ENCODE measurements around the gene BGN.
A peak's percentile ranks its signal among the peaks of the same experiment; 100 is the strongest.

The BGN gene

DNA sequence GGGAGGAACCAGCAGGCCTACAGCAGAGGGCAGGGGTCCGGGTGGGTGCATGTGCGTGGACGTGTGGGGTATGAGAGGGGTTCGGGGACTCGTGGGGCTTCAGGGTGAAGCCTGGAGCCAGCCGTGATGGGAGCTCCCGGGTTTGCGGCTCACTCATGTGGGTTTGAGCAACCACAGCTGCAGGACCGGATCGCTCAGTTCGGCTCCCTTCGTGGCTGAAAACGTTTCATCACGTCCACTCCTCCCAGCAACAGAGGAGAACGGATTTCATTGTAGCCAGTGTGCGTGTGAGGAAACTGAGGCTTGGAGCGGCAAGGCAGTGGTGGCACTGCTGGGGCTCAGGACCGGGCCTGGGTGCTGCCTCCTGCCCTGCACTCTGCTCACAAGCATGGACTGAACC, 10.6 kb downstream of the BGN start:
- TF ChIP-seq, protein P1, sequence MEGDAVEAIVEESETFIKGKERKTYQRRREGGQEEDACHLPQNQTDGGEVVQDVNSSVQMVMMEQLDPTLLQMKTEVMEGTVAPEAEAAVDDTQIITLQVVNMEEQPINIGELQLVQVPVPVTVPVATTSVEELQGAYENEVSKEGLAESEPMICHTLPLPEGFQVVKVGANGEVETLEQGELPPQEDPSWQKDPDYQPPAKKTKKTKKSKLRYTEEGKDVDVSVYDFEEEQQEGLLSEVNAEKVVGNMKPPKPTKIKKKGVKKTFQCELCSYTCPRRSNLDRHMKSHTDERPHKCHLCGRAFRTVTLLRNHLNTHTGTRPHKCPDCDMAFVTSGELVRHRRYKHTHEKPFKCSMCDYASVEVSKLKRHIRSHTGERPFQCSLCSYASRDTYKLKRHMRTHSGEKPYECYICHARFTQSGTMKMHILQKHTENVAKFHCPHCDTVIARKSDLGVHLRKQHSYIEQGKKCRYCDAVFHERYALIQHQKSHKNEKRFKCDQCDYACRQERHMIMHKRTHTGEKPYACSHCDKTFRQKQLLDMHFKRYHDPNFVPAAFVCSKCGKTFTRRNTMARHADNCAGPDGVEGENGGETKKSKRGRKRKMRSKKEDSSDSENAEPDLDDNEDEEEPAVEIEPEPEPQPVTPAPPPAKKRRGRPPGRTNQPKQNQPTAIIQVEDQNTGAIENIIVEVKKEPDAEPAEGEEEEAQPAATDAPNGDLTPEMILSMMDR (IDR thresholded peaks at IDR 0.05; ENCODE audit: control insufficient read depth, insufficient read depth, low read depth, low read length, missing control alignments) = no peak
- no peak overlapping the region for H3K4me3 ChIP-seq (ENCODE audit: control insufficient read depth, low read depth, low read length)
- DNase-seq (ENCODE audit: low read depth) = no peak

DNA sequence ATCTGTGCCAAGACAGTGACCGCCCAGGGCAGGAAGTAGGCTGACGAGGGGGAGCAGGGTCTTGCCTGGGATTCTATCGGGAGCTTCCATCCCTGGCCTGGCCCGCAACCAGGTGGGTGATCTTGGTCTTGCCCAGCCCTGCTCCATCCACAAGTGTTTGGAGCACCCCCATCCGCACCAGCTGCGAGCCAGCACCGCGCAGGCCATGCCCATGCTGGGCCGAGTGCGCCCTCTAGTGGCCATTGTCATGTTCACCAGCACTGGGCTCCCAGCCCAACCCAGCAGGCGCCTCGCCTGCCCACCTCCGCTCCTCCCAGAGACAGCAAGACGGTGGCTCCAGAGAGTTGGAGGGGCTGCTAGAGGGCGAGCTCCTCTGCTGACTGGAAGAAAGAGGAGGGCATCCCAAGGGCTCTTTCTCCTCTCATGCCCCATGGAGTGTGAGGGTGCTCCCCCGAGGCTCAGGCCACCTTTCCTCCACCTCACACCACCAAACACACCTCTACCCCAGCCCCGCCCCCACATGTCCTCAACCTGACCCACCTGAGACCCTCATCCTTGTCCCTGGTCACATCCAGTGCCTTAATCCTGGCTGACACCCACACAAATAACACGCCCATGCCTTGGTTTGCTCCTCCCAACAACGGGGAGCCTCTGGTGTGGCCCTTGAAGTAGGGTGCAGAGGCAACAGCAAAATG, 12.9 kb downstream of the BGN start:
- no peak for DNase-seq (ENCODE audit: low read depth)
- TF ChIP-seq, protein P1 (IDR thresholded peaks at IDR 0.05; ENCODE audit: control insufficient read depth, insufficient read depth, low read depth, low read length, missing control alignments) = peak; percentile 84
- H3K4me3 ChIP-seq (ENCODE audit: control insufficient read depth, low read depth, low read length) = no peak overlapping the region

DNA sequence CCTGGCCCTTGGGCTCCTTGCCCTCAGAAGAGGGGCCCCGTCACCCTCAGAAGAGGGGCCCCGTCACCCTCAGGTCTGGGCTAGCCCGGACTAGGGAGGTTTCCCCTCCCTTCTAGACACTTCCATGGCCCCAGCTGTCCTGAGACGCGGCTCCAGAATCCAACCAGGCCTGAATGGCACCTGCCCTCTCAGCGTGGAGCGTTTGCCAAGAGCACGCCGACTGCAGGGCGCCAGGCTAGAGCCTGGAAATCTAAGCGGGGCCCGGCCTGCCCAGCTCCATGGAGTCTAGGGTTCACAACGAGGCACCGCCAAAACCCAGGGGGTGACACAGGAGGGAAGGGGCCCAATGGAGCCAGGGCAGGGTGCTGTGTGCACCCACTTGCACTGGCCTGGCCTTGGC, 14.8 kb downstream of the BGN start:
- TF ChIP-seq, protein P1 (IDR thresholded peaks at IDR 0.05; ENCODE audit: control insufficient read depth, insufficient read depth, low read depth, low read length, missing control alignments) = no peak
- no peak overlapping the region for H3K4me3 ChIP-seq (ENCODE audit: control insufficient read depth, low read depth, low read length)
- no peak for DNase-seq (ENCODE audit: low read depth)

DNA sequence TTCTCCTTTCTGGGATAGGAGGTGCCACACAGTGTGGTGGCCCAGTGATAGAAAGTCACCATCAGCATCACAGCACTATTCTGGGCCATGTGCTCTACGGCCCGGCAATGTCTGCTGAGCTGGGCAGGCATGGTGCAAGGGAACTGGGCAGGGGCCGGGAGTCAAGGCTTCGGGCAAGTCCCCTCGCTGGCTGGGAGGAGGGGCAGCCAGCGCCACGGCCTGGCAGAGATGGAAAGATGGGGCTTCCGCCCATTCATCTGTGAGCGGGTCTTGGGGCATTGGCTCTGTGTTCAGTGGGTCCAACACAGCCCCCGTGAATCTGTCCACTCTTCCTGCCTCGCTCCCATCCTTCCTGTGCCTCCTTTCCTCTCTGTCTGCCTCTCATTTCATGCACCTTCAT, 15.6 kb downstream of the BGN start:
- no peak for DNase-seq (ENCODE audit: low read depth)
- H3K4me3 ChIP-seq (ENCODE audit: control insufficient read depth, low read depth, low read length) = no peak overlapping the region
- TF ChIP-seq, protein P1 (IDR thresholded peaks at IDR 0.05; ENCODE audit: control insufficient read depth, insufficient read depth, low read depth, low read length, missing control alignments) = no peak

GRCh38 chrX:153511784-153512500, 17.2 kb downstream of the BGN start:
- TF ChIP-seq, protein P1 (IDR thresholded peaks at IDR 0.05; ENCODE audit: control insufficient read depth, insufficient read depth, low read depth, low read length, missing control alignments) = no peak
- no peak for DNase-seq (ENCODE audit: low read depth)
- no peak overlapping the region for H3K4me3 ChIP-seq (ENCODE audit: control insufficient read depth, low read depth, low read length)

- no peak for DNase-seq (ENCODE audit: low read depth)
- TF ChIP-seq, protein P1 (IDR thresholded peaks at IDR 0.05; ENCODE audit: control insufficient read depth, insufficient read depth, low read depth, low read length, missing control alignments) = no peak
- H3K4me3 ChIP-seq (ENCODE audit: control insufficient read depth, low read depth, low read length) = no peak overlapping the region
Measured at GRCh38 chrX:153512501-153512893, 17.7 kb downstream of the BGN start.

Measured in AG09309 (cell line).